T-cell (primary cell): ENCODE data around the gene PATZ1. TPM values are rescaled to one million over a fixed set of nuclear protein-coding genes. Genes with fewer than 3 reads are reported as not detected.
"Not testable (repeated sequence)": the region's sequence is repeated elsewhere in the genome, so short reads cannot be mapped to it uniquely, and the experiment has no call there.

Experiments
- ATAC-seq, 4 experiments: fragments of 200-7000 bp in 3 of 4; fragments of 150-1000 bp in 1 of 4; cut with Tn5 transposase; replicated peaks in 1 of 4; 1 replicate in 3 of 4; 2 replicates in 1 of 4; pipeline ENCODE4 v1.10.0; 2021; ENCODE audit warnings: moderate library complexity in 3 of 4, mild to moderate bottlenecking in 2 of 4, moderate number of reproducible peaks in 1 of 4
- CTCF ChIA-PET, 2 donors: fragments of 300-600 bp; sonication (Branson Sonifier 250); formaldehyde crosslinking; loops; one replicate each; lab custom pipeline; 2022; ENCODE audit warnings: antibody characterized with exemption in 2 of 2; lab: Charles Lee
- POLR2A ChIA-PET, 2 donors: fragments of 300-600 bp; sonication (Branson Sonifier 250); formaldehyde crosslinking; loops; one replicate each; lab custom pipeline; 2022; ENCODE audit warnings: antibody characterized with exemption in 2 of 2; lab: Charles Lee
- DNase-seq, 35 experiments: peaks; one replicate each; pipeline versions ENCODE4 v3.0.0 to v3.0.0-alpha.2; 2013 to 2023
- H3K27ac ChIP-seq: one replicate; pipeline ENCODE4 v1.5.1; 2013; ENCODE audit warnings: low read length
- H3K27me3 ChIP-seq, 2 experiments: replicated peaks in 1 of 2; 1 replicate in 1 of 2; 2 replicates in 1 of 2; pipeline versions ENCODE4 v1.6.1 to v1.7.0; 2013; ENCODE audit warnings: low read length in 1 of 2, mixed read lengths in 1 of 2; ENCODE audit not compliant: control insufficient read depth in 2 of 2, insufficient read depth in 2 of 2; ENCODE audit errors: extremely low read depth in 1 of 2
- H3K36me3 ChIP-seq, 2 donors: 1 replicate in 1 of 2; 2 replicates in 1 of 2; pipeline versions ENCODE4 v1.6.1 to v1.7.0; 2013; ENCODE audit warnings: low read length in 1 of 2; ENCODE audit not compliant: control insufficient read depth in 2 of 2, insufficient read depth in 1 of 2; ENCODE audit errors: extremely low read depth in 1 of 2
- H3K4me1 ChIP-seq, 2 experiments: 1 replicate in 1 of 2; 2 replicates in 1 of 2; pipeline versions ENCODE4 v1.6.1 to v1.7.0; 2013; ENCODE audit warnings: low read length in 2 of 2, mixed read lengths in 1 of 2; ENCODE audit not compliant: insufficient read depth in 2 of 2, control insufficient read depth in 1 of 2; ENCODE audit errors: extremely low read depth in 1 of 2
- H3K4me3 ChIP-seq, 2 donors: 1 replicate in 1 of 2; 2 replicates in 1 of 2; pipeline versions ENCODE4 v1.5.1 to v1.7.0; 2013; ENCODE audit warnings: mild to moderate bottlenecking in 2 of 2, low read length in 1 of 2, moderate library complexity in 1 of 2; ENCODE audit not compliant: control insufficient read depth in 1 of 2; ENCODE audit errors: extremely low read depth in 1 of 2
- H3K9me3 ChIP-seq: 2 replicates; pipeline ENCODE4 v1.7.0; 2013
- H3K27ac Mint-ChIP-seq, 2 donors: one replicate each; pipeline ENCODE4 v1.8.0; 2020 to 2021; ENCODE audit warnings: mild to moderate bottlenecking in 2 of 2, mixed read lengths in 2 of 2
- H3K27me3 Mint-ChIP-seq, 2 donors: one replicate each; pipeline ENCODE4 v1.8.0; 2021 to 2022; ENCODE audit warnings: mixed read lengths in 2 of 2
- H3K36me3 Mint-ChIP-seq: one replicate; pipeline ENCODE4 v1.8.0; 2021; ENCODE audit warnings: mixed read lengths
- H3K4me1 Mint-ChIP-seq, 3 donors: one replicate each; pipeline ENCODE4 v1.8.0; 2020 to 2022; ENCODE audit warnings: mixed read lengths in 3 of 3, mild to moderate bottlenecking in 1 of 3
- H3K4me3 Mint-ChIP-seq, 3 donors: one replicate each; pipeline ENCODE4 v1.8.0; 2020 to 2022; ENCODE audit warnings: mild to moderate bottlenecking in 3 of 3, mixed read lengths in 3 of 3, moderate library complexity in 3 of 3
- H3K9me3 Mint-ChIP-seq, 3 donors: one replicate each; pipeline ENCODE4 v1.8.0; 2020 to 2022; ENCODE audit warnings: mixed read lengths in 3 of 3
- WGBS: methylation state at CpG from one replicate; pipeline ENCODE4 v1.1.5; 2013; ENCODE audit warnings: missing lambda C conversion rate; ENCODE audit not compliant: insufficient coverage; 5-methylcytosine and 5-hydroxymethylcytosine counted together
- total RNA-seq, 35 experiments: library from RNA in 6 of 35; stranded (reverse) in 6 of 35; fragments of 120-200 nt in 1 of 35; gene quantifications; one replicate each; pipeline versions ENCODE4 v1.2.1 to v1.2.4 and lab custom pipeline; 2013 to 2026

PATZ1 gene
- total RNA-seq, 5 donors from 2014 or later (not counting 1 experiment from before 2014, with no cell fraction given), result 53.1 to 56.7 (median 54.6) TPM

DNA sequence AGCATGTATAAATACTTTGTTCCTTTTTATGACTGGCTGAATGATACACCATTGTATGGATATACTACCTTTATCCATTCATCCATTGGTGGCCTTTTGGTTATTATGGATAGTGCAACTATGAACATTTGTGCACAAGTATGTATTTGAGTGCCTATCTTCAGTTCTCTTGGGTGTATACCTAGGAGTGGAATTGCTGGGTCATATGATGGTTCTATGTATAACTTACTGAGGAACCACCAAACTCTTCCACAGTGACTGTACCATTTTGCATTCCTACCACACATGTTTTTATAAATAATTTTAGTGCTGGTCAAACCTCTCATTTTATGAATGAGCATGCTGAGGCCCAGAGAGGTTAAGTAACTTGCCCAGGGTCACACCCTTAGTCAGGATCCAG, 3.8 kb upstream of the PATZ1 start:
- peaks cover 2 to 20% of the 10 kb centered on the region in 2 experiments for H3K4me1 ChIP-seq
- ChIA-PET POLR2A (no interaction called here), CTCF (no interaction called here)
- no peaks in the 10 kb centered on the region for H3K9me3 Mint-ChIP-seq
- H3K27ac Mint-ChIP-seq, result no peak overlapping the region
- DNase-seq, result no peak
- H3K27me3 Mint-ChIP-seq, result no peaks in the 10 kb centered on the region
- H3K9me3 ChIP-seq, result no peaks in the 10 kb centered on the region
- H3K27me3 ChIP-seq, result peaks cover 0 to 7% of the 10 kb centered on the region in 2 experiments
- ATAC-seq, result no peak
- H3K36me3 ChIP-seq, result peaks cover 0 to 2% of the 10 kb centered on the region in 2 donors
- H3K4me3 Mint-ChIP-seq, result no peak overlapping the region
- no peak overlapping the region for H3K27ac ChIP-seq
- H3K4me1 Mint-ChIP-seq, result peaks cover 4 to 11% (median 4%) of the 10 kb centered on the region in 3 donors
- H3K4me3 ChIP-seq, result no peak overlapping the region
- H3K36me3 Mint-ChIP-seq, result no peaks in the 10 kb centered on the region

DNA sequence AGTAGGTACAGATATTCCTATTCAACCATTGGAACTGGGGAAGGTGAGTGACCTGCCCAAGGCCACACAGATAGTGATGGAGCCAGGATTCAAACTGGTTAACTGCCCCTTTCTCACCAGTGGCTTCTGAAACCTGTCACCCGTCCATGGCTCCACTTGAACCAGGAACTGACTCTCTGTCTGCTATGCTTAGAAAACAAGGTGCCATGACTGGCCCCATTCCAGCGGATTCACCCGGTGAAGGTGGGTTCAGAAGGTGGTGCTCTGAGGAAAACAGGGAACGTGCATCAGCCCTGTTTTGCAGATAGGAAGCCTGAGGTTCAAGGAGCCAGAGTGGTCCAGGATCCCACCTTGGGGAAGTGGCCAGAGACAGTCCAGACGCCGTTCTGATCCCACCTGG, 2.6 kb upstream of the PATZ1 start:
- no peak overlapping the region for H3K27ac Mint-ChIP-seq
- CTCF ChIA-PET, result no interaction called here

DNA sequence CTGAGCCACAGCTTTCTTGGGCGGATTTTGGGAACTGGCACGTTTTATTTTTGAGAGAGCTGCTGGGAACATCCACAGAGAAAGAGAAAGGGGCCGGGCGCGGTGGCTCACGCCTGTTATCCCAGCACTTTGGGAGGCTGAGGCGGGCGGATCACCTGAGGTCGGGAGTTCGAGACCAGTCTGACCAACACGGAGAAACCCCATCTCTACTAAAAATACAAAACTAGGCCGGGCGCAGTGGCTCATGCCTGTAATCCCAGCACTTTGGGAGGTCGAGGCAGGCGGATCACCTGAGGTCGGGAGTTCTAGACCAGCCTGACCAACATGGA, 1.8 kb upstream of the PATZ1 start:
- DNase-seq, H3K36me3 ChIP-seq, ATAC-seq, H3K27me3 Mint-ChIP-seq, CTCF ChIA-PET, H3K36me3 Mint-ChIP-seq, H3K27me3 ChIP-seq, H3K9me3 Mint-ChIP-seq, H3K9me3 ChIP-seq, POLR2A ChIA-PET: not testable (repeated sequence)
- Histone ChIP-seq H3K4me1 (peaks cover 20 to 40% of the 10 kb centered on the region in 2 experiments), H3K4me3 (peak overlapping the region; percentile 52 to 76), H3K27ac (peak overlapping the region; percentile 14)
- 96% methylated on average over 9 of the region's 16 CpGs for WGBS
- peaks cover 24 to 31% (median 24%) of the 10 kb centered on the region in 3 donors for H3K4me1 Mint-ChIP-seq
- H3K4me3 Mint-ChIP-seq, result peak overlapping the region; percentile 77 to 87 (median 83)
- peak overlapping the region; percentile 65 to 75 for H3K27ac Mint-ChIP-seq

More for the DNA sequence above, 2.6 kb upstream of the PATZ1 start:
- Histone ChIP-seq H3K4me1 (peaks cover 12 to 32% of the 10 kb centered on the region in 2 experiments), H3K36me3 (peaks cover 5 to 7% of the 10 kb centered on the region in 2 donors), H3K27me3 (peaks cover 0 to 7% of the 10 kb centered on the region in 2 experiments), H3K4me3 (no peak overlapping the region), H3K9me3 (no peaks in the 10 kb centered on the region), H3K27ac (no peak overlapping the region)
- Mint-ChIP-seq H3K4me3 (peak overlapping the region in 2 of 3 donors; percentile 9 to 24), H3K9me3 (no peaks in the 10 kb centered on the region), H3K27me3 (no peaks in the 10 kb centered on the region), H3K36me3 (peaks cover under 1% of the 10 kb centered on the region), H3K4me1 (peaks cover 16 to 23% (median 16%) of the 10 kb centered on the region in 3 donors)
- ATAC-seq (no peak), DNase-seq (no peak)
- POLR2A ChIA-PET, result no interaction called here
- 90% methylated on average over 4 of the region's 6 CpGs for WGBS

DNA sequence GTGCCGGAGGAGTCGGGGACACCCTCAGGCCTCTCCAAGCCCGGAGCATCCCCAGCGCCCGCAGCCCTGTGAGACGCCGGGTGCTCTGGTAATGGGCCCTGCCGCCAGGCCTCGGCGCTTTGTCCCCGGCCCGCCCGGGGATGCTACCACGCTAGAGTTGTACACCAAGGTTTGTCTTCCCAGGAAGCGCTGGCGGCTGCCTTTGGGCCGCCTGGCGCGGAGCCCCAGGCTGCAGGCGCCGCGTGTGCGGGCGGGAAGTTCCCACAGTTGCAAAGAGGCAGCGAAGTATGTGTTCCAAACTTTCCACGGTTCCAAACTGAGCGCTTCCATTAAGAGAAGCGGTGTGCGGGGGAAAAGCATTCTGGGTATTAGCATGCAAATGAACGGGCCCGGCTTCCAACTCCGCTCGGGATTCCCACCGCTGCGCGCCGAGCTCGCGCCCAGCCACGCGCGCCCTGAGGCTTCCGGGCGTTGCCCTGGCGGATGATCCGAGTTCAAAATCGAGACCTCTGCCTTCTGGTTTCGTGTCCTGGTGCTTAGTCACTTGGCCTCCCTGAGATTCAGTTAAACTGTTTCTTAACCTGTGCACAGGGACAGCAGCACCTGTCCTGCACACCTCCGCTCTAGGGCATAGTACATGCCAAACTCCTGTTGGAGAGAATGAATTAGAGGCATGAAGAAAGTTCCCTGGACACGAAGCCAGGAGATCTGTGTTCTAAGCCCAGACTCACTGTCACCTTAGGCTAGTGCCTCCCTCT, 1.3 kb upstream of the PATZ1 start:
- peaks cover 5 to 15% of the 10 kb centered on the region in 2 donors for H3K36me3 ChIP-seq
- H3K9me3 ChIP-seq, result no peaks in the 10 kb centered on the region
- peaks cover 0 to 2% of the 10 kb centered on the region in 2 experiments for H3K27me3 ChIP-seq
- peak overlapping the region; percentile 39 for H3K27ac ChIP-seq
- POLR2A ChIA-PET, result interaction anchor here in 1 of 2 donors (1.0 kb wide), 1 partner anchor 69 kb away, joined by 3 read pairs; no protein-coding TSS in a partner anchor
- peak overlapping the region; percentile 52 to 76 for H3K4me3 ChIP-seq
- no peaks in the 10 kb centered on the region for H3K9me3 Mint-ChIP-seq
- H3K36me3 Mint-ChIP-seq, result peaks cover 4% of the 10 kb centered on the region
- H3K27ac Mint-ChIP-seq, result peak overlapping the region; percentile 75 to 83
- CTCF ChIA-PET, result interaction anchor here in 1 of 2 donors (1.3 to 1.5 kb wide), 2 partner anchors 51 to 283 kb away, joined by 4 read pairs; partner anchors contain the start of gene DRG1
- 2% methylated on average over 50 of the region's 50 CpGs for whole genome bisulfite sequencing
- peaks cover 29 to 36% (median 30%) of the 10 kb centered on the region in 3 donors for H3K4me1 Mint-ChIP-seq
- DNase-seq (peak; percentile 4 to 74 (median 31)), ATAC-seq (peak in 1 of 4 experiments; percentile 3)
- peak overlapping the region; percentile 77 to 87 (median 83) for H3K4me3 Mint-ChIP-seq
- peaks cover 23 to 46% of the 10 kb centered on the region in 2 experiments for H3K4me1 ChIP-seq
- no peaks in the 10 kb centered on the region for H3K27me3 Mint-ChIP-seq

DNA sequence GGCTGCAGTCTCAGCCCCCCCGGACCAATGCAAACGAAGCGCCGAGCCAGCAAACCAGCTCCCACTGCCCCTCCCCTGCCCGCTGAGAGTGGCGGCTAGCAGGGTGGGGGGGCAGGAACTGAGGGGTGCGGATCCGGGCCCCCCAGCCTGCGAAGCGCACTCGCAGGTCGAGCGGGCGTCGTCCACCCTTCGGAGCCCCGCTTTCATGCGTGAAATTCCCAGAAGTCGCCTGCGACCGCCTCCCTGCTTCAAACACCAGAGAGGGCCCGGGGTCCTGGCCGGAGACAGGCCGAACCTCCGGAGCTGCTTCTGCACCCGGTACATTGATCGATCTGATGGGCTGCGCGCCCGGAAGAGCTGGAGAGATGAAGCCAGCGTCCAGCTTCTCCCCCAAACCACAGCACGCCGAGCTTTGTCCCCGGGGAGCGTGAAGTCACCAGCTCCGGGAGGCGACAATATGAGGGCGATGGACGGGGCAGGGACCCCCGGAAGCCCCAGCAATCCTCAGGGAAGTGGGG, 646 bp upstream of the PATZ1 start:
- Mint-ChIP-seq H3K4me3 (peak overlapping the region; percentile 77 to 87 (median 83)), H3K27ac (peak overlapping the region; percentile 68 to 83), H3K27me3 (no peaks in the 10 kb centered on the region), H3K36me3 (peaks cover 10% of the 10 kb centered on the region), H3K9me3 (no peaks in the 10 kb centered on the region), H3K4me1 (peaks cover 36 to 42% (median 36%) of the 10 kb centered on the region in 3 donors)
- Histone ChIP-seq H3K9me3 (no peaks in the 10 kb centered on the region), H3K27ac (peak overlapping the region; percentile 39), H3K27me3 (no peaks in the 10 kb centered on the region), H3K4me3 (peak overlapping the region; percentile 52 to 76), H3K36me3 (peaks cover 8 to 21% of the 10 kb centered on the region in 2 donors), H3K4me1 (peaks cover 23 to 52% of the 10 kb centered on the region in 2 experiments)
- ATAC-seq (no peak), DNase-seq (peak in 16 of 35 experiments; percentile 6 to 56 (median 18))
- ChIA-PET POLR2A (interaction anchor here (0.7 to 1.3 kb wide), 5 partner anchors 21 to 68 kb away, joined by 3 to 15 read pairs (median 6); partner anchors contain the start of gene PIK3IP1 (in 1 of the 2)), CTCF (interaction anchor here in 1 of 2 donors (0.7 to 1.5 kb wide), 5 partner anchors 21 to 316 kb away, joined by 3 to 7 read pairs (median 4); partner anchors contain the start of genes DRG1 and PISD)
- under 1% methylated on average over 32 of the region's 40 CpGs for WGBS
